ENCODE measurements around the gene SGTA.
"Not testable (repeated sequence)": the region's sequence is repeated elsewhere in the genome, so short reads cannot be mapped to it uniquely, and the experiment has no call there.

SGTA gene, protein sequence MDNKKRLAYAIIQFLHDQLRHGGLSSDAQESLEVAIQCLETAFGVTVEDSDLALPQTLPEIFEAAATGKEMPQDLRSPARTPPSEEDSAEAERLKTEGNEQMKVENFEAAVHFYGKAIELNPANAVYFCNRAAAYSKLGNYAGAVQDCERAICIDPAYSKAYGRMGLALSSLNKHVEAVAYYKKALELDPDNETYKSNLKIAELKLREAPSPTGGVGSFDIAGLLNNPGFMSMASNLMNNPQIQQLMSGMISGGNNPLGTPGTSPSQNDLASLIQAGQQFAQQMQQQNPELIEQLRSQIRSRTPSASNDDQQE

GRCh38 chr19:2782936-2783780 lies at the start of gene SGTA:
SGTA (minus strand) TSS chr19:2783273; CDS start chr19:2769068, 14,205 bp downstream.
- peak; percentile 91 to 94 for DNase-seq (ENCODE audit: low read depth in 1 of 2, low spot score in 1 of 2)

GRCh38 chr19:2827840-2828489 lies 44.9 kb upstream of the SGTA start:
- DNase-seq (ENCODE audit: low read depth in 1 of 2, low spot score in 1 of 2), result no peak

- no peak for DNase-seq (ENCODE audit: low read depth in 1 of 2, low spot score in 1 of 2)
Measured at GRCh38 chr19:2827022-2827421, 43.9 kb upstream of the SGTA start.

GRCh38 chr19:2824129-2824528 lies 41.1 kb upstream of the SGTA start:
- DNase-seq (ENCODE audit: low read depth in 1 of 2, low spot score in 1 of 2), result no peak

GRCh38 chr19:2823646-2824045 lies 40.6 kb upstream of the SGTA start:
- no peak for DNase-seq (ENCODE audit: low read depth in 1 of 2, low spot score in 1 of 2)

- no peak for DNase-seq (ENCODE audit: low read depth in 1 of 2, low spot score in 1 of 2)
Measured at GRCh38 chr19:2822846-2823245, 39.8 kb upstream of the SGTA start.

GRCh38 chr19:2820112-2820702 lies 37.1 kb upstream of the SGTA start:
- no peak for DNase-seq (ENCODE audit: low read depth in 1 of 2, low spot score in 1 of 2)

GRCh38 chr19:2819540-2820111 lies 36.6 kb upstream of the SGTA start, which contains the start of gene ZNF554:
ZNF554 (plus strand) TSS chr19:2819868; CDS start chr19:2820072, 204 bp downstream.
- DNase-seq (ENCODE audit: low read depth in 1 of 2, low spot score in 1 of 2), result peak; percentile 97 to 98

GRCh38 chr19:2817237-2817829 lies 34.3 kb upstream of the SGTA start:
- DNase-seq (ENCODE audit: low read depth in 1 of 2, low spot score in 1 of 2), result not testable (repeated sequence)

DNA sequence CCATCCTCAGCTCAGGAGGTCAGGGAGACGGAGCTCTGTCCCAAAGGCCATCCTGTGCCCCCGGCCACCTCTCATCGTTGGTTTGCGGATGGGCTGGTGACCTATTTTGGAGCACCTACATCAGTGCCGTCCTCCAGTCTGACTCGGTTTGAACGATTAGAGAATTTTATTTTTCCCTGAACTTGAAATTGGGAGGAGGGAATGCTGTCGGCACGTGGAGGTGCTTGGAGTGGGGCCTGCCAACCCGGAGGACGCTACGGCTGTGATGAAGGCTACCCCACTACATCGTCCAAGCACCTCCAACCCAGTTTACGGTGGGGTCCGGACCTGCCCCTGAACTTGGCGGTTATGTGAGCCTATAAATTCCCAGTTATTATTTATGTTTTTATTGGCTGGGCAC lies 33.6 kb upstream of the SGTA start:
- no peak for DNase-seq (ENCODE audit: low read depth in 1 of 2, low spot score in 1 of 2)

GRCh38 chr19:2815923-2816322 lies 32.9 kb upstream of the SGTA start:
- no peak for DNase-seq (ENCODE audit: low read depth in 1 of 2, low spot score in 1 of 2)

- no peak for DNase-seq (ENCODE audit: low read depth in 1 of 2, low spot score in 1 of 2)
Measured at GRCh38 chr19:2815191-2815614, 32.1 kb upstream of the SGTA start.

- DNase-seq (ENCODE audit: low read depth in 1 of 2, low spot score in 1 of 2), result no peak
Measured at GRCh38 chr19:2814426-2814825, 31.4 kb upstream of the SGTA start.

- no peak for DNase-seq (ENCODE audit: low read depth in 1 of 2, low spot score in 1 of 2)
Measured at GRCh38 chr19:2813235-2814160, 30.4 kb upstream of the SGTA start.

DNA sequence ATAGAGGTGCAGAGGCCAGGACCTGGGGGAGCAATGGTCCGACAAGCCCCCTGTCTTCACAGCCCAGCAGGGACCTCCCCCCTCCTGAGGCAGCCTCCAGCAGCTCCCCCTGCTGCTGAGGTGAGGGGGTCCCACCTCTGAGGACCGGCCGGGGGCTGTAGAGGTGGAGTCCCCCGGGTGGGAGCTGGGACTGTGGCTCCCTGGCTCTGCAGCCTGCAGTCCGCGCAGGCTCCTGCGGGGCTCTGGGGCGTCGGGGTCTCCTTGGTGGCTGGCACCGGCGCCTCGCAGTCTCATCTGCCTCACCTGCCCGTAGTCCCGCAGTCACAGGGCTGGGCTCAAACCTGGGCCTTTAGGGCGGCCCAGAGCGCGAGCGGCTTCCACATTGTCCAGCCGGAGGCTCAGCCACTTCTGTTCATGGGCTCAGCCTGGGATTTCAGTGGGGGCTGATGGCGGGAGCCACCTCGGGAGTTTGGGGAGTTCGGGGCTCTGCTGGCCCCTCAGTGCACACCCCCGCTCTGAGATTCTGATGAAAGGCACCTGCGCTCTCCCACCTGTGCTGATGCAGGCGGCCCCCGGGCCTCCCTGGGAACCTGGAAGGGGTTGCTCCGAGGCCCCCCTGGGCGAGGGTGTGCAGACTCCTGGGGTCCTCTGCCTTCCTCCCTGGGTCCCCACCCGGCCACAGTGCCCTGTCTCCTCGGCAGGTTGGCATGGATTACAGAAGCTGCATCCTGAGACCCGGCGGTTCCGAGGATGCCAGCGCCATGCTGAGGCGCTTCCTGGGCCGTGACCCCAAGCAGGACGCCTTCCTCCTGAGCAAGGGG lies 29.6 kb upstream of the SGTA start:
- no peak for DNase-seq (ENCODE audit: low read depth in 1 of 2, low spot score in 1 of 2)

DNA sequence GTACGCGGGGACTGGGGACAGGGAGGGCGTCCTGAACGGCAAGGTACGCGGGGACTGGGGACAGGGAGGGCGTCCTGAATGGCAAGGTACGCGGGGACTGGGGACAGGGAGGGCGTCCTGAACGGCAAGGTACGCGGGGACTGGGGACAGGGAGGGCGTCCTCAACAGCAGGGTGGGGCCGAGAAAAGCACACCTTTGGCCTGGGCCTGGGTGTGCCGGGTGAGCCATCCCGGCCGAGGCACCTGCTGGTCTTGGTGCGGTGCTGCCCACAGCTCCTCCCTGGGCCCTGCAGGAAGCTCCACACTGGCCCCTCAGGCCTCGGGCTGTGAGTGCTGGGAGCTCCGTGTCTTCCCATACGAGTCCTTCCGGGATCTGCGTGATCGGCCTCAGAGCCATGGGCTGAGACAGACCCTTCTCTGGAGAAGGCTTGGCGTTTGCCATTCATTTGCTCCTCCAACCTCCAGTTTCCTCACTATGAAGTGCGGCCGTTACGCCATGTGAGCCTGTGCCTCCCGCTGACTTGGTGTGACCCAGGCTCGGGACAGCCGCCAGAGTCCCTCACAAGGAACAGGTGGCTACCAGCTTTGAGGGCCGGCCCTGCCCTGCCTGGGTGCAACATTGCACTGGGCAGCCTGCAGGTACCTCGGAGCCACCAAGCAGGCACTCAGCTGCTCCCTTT lies 28.8 kb upstream of the SGTA start:
- DNase-seq (ENCODE audit: low read depth in 1 of 2, low spot score in 1 of 2), result no peak

DNA sequence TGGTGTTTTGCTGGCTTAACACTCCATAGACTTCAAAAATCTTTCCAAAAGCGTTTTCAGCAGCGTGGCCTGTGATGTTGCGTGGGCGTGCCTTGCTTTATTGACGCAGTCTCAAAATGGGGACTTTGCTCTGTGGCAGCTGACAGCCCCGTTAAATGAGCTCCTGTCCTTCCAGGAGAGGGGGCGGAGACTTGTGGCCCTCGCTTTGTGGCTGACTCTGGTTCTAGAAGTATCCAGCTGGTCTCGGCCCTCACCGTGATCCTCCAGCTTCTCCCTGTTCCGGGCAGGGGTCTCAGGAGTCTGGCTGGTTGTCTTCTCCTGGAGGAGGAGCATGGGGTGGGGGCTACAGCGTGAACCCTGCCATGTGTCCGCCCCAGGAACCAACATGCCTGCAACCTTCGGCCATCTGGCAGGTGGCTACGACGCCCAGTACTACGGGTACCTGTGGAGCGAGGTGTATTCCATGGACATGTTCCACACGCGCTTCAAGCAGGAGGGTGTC lies 28.2 kb upstream of the SGTA start:
- DNase-seq (ENCODE audit: low read depth in 1 of 2, low spot score in 1 of 2), result no peak
